ENCODE results near the gene PAN3.

PAN3 gene

DNA sequence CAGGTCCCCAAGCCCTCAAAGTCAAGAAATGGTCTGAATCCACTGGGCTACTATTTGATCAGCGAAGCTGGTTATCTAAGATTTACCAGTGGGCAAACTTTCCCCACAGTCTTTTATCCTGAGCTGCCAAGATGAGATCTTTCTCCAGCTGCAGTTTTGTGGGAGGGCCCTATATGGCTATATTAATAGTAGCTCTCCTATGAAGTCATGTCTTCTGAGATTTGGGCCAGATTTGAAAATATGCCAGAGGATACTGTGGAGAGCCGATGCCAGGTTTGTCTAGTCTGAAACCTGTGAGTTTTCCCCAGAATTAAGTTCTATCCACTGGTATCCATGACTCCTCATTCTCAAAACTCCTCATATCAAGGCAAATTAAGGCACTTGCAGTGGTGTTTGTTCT, 183.4 kb downstream of the PAN3 start:
- TF ChIP-seq, protein P1, sequence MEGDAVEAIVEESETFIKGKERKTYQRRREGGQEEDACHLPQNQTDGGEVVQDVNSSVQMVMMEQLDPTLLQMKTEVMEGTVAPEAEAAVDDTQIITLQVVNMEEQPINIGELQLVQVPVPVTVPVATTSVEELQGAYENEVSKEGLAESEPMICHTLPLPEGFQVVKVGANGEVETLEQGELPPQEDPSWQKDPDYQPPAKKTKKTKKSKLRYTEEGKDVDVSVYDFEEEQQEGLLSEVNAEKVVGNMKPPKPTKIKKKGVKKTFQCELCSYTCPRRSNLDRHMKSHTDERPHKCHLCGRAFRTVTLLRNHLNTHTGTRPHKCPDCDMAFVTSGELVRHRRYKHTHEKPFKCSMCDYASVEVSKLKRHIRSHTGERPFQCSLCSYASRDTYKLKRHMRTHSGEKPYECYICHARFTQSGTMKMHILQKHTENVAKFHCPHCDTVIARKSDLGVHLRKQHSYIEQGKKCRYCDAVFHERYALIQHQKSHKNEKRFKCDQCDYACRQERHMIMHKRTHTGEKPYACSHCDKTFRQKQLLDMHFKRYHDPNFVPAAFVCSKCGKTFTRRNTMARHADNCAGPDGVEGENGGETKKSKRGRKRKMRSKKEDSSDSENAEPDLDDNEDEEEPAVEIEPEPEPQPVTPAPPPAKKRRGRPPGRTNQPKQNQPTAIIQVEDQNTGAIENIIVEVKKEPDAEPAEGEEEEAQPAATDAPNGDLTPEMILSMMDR (IDR thresholded peaks at IDR 0.05; ENCODE audit: low read depth, low read length) = no peak

DNA sequence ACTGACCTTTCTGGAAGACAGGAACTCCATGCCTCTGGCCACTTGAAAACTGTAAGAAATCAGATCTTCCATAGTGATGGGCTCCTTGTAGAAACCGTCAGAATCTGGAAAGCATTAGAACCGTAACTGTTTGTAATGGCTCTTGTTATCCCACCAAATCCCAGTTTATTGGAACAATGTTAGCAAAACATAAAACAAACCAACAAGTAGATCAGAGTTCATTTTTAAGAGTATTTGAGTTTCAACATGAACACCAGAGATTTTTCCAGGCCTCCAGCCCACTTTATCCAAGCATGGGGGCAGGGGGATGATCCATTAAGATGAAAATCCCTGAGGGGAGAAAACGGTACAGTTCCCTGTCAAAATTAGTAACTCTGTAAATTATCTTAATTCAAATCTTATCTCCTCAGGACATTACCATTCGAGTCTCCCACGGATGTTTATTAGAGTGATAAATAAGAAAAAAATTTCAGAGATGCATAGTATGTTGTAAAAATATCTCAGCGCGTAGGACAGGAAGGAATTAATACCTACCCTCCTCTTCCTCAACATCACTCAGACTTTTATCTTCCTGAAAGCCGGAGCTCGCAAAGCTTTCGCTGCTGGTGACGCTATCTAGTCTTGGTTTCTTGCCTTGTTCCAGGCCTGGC, 184.0 kb downstream of the PAN3 start:
- TF ChIP-seq, protein P1 (IDR thresholded peaks at IDR 0.05; ENCODE audit: low read depth, low read length) = no peak
- Histone ChIP-seq H3K36me3 (no peaks in the 10 kb centered on the region), H3K9me3 (no peaks in the 10 kb centered on the region), H3K4me3 (ENCODE audit: low read depth, low read length) (no peak overlapping the region), H3K27me3 (no peaks in the 10 kb centered on the region), H3K4me1 (peaks cover 16% of the 10 kb centered on the region)
- DNase-seq = no peak

More for the DNA sequence above, 183.4 kb downstream of the PAN3 start:
- Histone ChIP-seq H3K27me3 (no peaks in the 10 kb centered on the region), H3K36me3 (no peaks in the 10 kb centered on the region), H3K9me3 (no peaks in the 10 kb centered on the region), H3K4me1 (peaks cover 10% of the 10 kb centered on the region), H3K4me3 (ENCODE audit: low read depth, low read length) (no peak overlapping the region)
- no peak for DNase-seq

DNA sequence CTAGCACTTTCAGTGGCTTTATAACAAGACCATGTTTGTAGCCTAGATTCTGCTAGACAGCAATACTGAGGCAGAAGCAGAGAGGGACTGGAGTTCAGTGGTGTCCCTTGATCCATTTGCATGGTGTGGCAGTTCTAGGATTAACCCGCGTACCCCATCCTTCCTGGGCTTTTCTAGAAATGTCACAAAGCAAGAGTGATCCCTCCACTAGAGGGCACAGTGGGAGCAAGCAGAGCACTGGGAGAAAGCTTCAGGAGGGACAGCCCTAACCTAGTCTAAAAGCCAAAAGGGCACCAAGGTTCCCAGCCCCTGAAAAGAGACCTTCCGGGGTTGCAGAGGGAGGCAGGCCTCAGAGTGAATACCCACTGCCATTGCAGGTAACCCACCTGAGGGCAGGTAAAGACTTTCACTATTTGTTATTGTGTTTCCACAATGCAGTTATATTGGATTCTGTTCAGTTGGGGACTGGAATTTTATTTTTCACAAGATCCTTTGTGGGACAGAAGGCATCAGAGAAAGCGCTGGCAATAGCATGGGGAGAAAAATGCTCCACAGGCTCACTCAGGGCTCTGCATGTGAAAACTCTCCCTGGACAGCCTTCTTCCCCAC, 185.9 kb downstream of the PAN3 start:
- H3K4me1 ChIP-seq = peaks cover 17% of the 10 kb centered on the region
- no peaks in the 10 kb centered on the region for H3K9me3 ChIP-seq
- H3K36me3 ChIP-seq = no peaks in the 10 kb centered on the region
- TF ChIP-seq, protein P1 (IDR thresholded peaks at IDR 0.05; ENCODE audit: low read depth, low read length) = peak; percentile 93
- H3K4me3 ChIP-seq (ENCODE audit: low read depth, low read length) = no peak overlapping the region
- peak; percentile 80 for DNase-seq
- H3K27me3 ChIP-seq = no peaks in the 10 kb centered on the region

DNA sequence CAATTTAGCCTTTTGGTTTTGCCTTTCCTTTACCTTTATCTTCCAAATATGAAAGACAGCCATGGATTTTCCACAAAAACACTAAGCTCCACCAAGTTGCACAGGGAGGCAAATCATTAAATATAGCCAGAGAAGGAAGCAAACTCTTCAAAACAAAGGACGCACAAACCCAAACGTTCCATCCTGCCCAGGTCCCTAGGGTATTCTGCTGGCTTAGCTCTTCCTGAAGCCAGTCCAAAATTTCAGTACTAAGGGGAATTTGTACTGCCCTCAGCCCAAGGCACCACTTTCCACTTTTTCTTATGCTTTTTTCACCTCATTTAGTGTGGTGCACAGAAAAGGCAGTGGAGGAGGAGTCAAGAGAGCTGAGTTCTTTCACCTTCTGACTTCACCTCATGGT, 186.7 kb downstream of the PAN3 start:
- H3K36me3 ChIP-seq = no peaks in the 10 kb centered on the region
- TF ChIP-seq, protein P1 (IDR thresholded peaks at IDR 0.05; ENCODE audit: low read depth, low read length) = no peak
- H3K4me1 ChIP-seq = peaks cover 17% of the 10 kb centered on the region
- H3K27me3 ChIP-seq = no peaks in the 10 kb centered on the region
- no peaks in the 10 kb centered on the region for H3K9me3 ChIP-seq
- DNase-seq = no peak
- H3K4me3 ChIP-seq (ENCODE audit: low read depth, low read length) = no peak overlapping the region

DNA sequence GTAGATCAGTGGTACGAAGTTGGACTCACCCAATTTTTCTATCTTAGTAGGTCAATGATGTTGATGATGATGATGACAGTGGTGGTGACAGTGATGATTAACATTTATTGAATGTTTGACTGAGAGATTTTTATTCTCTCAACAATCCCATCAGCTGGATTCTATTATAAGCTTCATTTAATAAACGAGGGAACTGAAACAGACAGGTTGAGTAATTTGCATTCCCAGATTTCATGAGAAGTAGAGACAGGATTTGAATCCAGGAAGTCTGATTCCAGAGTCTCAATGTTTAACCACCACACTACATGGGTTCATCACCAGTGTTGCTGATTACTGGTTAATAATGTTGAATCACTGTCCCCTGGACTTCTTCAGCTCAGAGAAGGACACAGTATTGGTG, 187.7 kb downstream of the PAN3 start:
- H3K36me3 ChIP-seq = no peaks in the 10 kb centered on the region

More for the DNA sequence above, 187.7 kb downstream of the PAN3 start:
- TF ChIP-seq, protein P1 (IDR thresholded peaks at IDR 0.05; ENCODE audit: low read depth, low read length) = no peak
- H3K4me3 ChIP-seq (ENCODE audit: low read depth, low read length) = no peak overlapping the region
- no peaks in the 10 kb centered on the region for H3K9me3 ChIP-seq
- no peaks in the 10 kb centered on the region for H3K27me3 ChIP-seq
- no peak for DNase-seq
- H3K4me1 ChIP-seq = peaks cover 17% of the 10 kb centered on the region

All from BE2C (cell line).